HG03139 (cell line): ENCODE results near the gene RFWD3.

Experiments used
- ATAC-seq: cut with Tn5 transposase; IDR thresholded peaks from one replicate; pipeline ENCODE4 v1.9.1; 2021; ENCODE audit not compliant: unreplicated experiment

Gene RFWD3

GRCh38 chr16:74583926-74584666 is 82.6 kb downstream of the RFWD3 start:
- no peak for ATAC-seq

DNA sequence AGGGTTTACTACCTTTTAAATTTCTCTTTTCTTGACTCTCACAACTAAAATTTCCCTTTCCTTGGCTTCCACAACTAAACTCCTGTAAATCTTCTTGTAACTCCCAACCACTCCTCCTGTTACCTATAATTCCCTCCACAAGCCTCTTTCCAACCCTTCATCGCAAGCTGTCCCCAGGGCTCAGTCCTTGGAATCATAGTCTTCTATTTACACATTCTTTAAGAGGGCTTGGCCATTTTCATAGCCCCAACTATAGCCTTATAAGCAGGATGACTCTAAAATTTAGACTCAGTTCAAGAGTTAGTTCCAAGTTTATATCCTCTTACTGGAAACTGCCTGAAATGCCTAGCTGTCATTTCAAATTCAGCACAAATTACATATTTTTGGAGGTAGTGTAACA is 83.7 kb downstream of the RFWD3 start:
- ATAC-seq, result no peak

- no peak for ATAC-seq
These were observed 85.8 kb downstream of the RFWD3 start for GRCh38 chr16:74580833-74581232.

DNA sequence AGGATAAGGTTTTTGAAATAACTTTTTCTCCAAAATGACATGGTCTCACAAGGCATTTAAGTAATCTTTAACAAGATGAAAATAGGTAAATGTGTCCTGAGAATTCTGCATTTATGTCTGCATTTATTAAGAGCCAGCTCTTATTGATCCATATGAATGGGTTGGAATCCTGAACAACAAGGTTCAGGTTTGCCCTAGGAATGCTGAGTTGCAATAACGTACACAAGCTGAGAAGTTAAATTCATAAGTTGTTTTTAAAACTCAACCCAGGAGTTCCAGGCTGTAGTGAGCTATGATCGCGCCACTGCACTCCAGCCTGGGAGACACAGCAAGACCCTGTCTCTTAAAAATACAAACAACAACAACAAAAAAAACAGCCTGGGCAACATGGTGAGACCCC is 87.8 kb downstream of the RFWD3 start:
- no peak for ATAC-seq

GRCh38 chr16:74578433-74578832 is 88.2 kb downstream of the RFWD3 start:
- no peak for ATAC-seq

DNA sequence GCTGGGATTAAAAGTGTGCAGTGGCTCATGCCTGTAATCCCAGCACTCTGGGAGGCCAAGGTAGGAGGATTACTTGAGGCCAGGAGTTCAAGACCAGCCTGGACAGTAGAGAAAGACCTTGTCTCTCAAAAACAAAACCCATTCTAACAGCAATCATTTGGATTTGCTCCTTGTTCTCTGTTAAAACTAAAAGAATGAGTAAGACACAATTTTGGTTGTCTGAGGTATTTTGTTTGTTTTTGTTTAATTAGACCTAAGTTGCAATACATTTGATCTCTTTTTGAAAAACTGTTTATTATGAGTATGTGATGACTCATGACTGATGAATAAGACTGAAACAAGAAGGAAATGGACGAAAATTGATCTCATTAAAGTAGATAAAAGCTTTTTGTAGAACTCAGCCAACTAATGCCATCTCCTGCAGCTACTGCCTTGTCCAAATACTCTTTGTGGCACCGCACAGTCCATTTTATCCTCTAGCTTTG is 88.8 kb downstream of the RFWD3 start:
- ATAC-seq, result no peak

DNA sequence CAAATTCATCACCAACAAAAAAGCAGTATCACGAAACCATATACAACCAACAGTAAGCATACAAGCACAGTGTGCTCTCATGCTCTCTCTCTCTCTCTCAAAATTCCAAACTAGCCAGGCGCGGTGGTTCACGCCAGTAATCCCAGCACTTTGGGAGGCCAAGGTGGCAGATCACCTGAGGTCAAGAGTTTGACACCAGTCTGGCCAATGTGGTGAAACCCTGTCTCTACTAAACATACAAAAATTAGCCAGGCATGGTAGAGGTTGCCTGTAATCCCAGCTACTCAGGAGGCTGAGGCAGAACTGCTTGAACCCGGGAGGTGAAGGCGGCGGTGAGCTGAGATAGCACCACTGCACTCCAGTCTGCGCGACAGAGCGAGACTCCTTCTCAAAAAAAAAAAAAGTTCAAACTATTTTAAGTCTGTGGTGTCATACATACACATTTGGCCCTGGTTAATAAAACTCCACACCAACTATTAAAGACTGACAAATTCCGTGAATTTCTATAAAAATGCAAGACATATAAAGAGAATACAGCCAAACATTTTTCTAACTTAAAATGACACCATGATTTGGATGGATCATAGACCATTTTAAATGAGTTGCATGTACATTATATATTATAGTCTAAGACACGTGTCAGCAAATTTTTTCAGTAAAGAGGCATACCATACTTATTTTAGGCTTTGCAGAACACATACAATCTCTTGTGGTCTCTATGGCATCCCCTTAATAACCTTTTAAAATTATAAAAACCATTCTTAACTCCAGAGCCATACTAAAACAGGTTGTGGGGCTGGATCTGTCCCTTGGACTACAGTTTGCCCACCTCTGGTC is 90.7 kb downstream of the RFWD3 start:
- no peak for ATAC-seq

DNA sequence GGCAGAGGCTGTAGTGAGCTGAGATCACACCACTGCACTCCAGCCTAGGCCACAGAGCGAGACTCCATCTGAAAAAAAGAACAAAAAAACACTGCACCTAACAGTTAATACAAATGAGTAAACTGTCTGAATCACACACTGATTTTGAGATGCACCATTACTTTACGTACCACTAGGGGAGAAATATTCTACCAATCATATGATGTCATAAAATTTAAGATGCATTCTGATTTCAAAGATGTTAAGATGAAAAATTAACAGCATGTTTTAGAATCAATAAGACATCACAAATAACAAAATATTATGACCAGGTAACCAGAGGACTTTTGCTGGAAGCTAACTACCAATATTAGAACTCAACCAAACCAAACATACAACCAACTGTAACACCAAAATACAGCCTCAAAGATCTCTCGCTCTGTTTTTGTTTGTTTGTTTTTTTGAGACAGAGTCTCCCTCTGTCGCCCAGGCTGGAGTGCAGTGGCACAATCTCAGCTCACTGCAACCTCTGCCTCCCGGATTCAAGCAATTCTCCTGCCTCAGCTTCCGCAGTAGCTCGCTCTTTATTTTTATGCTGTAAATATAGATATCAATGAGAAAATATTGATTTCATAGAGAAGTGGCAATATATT is 91.4 kb downstream of the RFWD3 start:
- no peak for ATAC-seq

DNA sequence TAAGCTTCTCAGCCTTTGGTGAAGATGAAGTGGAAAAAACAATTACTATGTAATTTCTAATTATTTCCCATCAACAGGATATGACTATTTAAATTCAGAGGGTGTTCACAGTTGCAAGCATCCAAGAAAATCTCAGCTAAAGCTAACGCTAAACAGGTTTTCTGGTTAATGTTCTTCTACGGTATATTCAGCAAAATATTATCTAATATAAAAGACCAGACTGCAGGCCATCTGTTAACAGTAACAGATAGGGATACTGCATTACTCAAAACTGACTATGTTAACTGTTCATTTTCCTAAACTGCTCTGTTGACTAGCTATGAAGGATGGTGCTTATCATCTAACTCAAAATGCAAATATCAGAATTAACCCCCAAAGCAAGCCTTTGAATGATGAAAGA is 92.5 kb downstream of the RFWD3 start:
- no peak for ATAC-seq

GRCh38 chr16:74573622-74574021 is 93.1 kb downstream of the RFWD3 start:
- no peak for ATAC-seq
